ENCODE results near the gene NOXRED1. TPM values are rescaled to one million over a fixed set of nuclear protein-coding genes. Genes with fewer than 3 reads are reported as not detected.

The NOXRED1 gene, protein sequence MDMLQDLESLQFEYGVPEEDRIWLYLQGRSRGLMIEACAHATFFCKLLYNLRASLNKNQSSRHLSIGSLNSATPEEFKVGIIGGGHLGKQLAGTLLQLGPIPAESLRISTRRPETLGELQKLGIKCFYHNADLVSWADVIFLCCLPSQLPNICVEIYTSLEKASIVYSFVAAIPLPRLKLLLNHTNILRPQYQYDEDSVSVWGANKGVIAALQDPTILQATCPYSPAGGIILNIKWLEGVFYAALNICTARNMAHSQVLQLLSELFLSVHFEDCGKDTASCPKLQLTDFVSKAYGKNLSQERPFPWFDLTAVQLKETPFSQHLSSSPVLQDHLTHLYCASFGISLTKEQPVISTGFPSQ
- 0.20 TPM in 1 of 2 replicates, not detected in the other for total RNA-seq

GRCh38 chr14:77423423-77423822 is at the start of gene NOXRED1:
Gene NOXRED1 (minus strand): TSS chr14:77423523. CDS start chr14:77422889, 634 bp downstream.

GRCh38 chr14:77457522-77458248 is 34.4 kb upstream of the NOXRED1 start, which contains the start of the genes AHSA1 and VIPAS39:
Gene AHSA1 (plus strand): TSS chr14:77458093. CDS start chr14:77458190, 97 bp downstream.
Gene VIPAS39 (minus strand): TSS chr14:77457601. CDS start chr14:77454102, 3,499 bp downstream.

GRCh38 chr14:77376771-77377501 is 46.4 kb downstream of the NOXRED1 start, which contains the start of the genes SAMD15 and TMED8:
Gene SAMD15 (plus strand): TSS chr14:77377379. CDS start chr14:77377419, 40 bp downstream.
Gene TMED8 (minus strand): TSS chr14:77377094. CDS start chr14:77377053, 41 bp downstream.

Other genes with a start within 250 kb of the NOXRED1 start
- not detected in 2 replicates for gene TMEM63C, start 241.7 kb downstream of the NOXRED1 start, total RNA-seq
- not detected in 2 replicates for gene NGB, start 152.3 kb downstream of the NOXRED1 start, total RNA-seq
- 9.4 and 14.4 TPM in 2 replicates for gene POMT2, start 102.6 kb downstream of the NOXRED1 start, total RNA-seq
- 19.6 and 25.1 TPM in 2 replicates for gene GSTZ1, start 102.5 kb downstream of the NOXRED1 start, total RNA-seq
- 5.7 and 5.8 TPM in 2 replicates for gene TMED8, start 46.4 kb downstream of the NOXRED1 start, total RNA-seq
- gene SAMD15, start 46.1 kb downstream of the NOXRED1 start, total RNA-seq: 1.6 and 2.2 TPM in 2 replicates
- 19.0 and 19.8 TPM in 2 replicates for gene VIPAS39, start 34.1 kb upstream of the NOXRED1 start, total RNA-seq
- gene AHSA1, start 34.6 kb upstream of the NOXRED1 start, total RNA-seq: 96.5 and 101 TPM in 2 replicates
- gene ISM2, start 75.3 kb upstream of the NOXRED1 start, total RNA-seq: 0.05 and 0.19 TPM in 2 replicates
- gene SPTLC2, start 193.1 kb upstream of the NOXRED1 start, total RNA-seq: 12.4 and 17.5 TPM in 2 replicates